Testis (tissue), 3 donors: ENCODE data around the gene PTPRG. TPM values are rescaled to one million over a fixed set of nuclear protein-coding genes. Genes with fewer than 3 reads are reported as not detected.
"Not testable (repeated sequence)": the region's sequence is repeated elsewhere in the genome, so short reads cannot be mapped to it uniquely, and the experiment has no call there.

Experiments
- DNase-seq: peaks from one replicate; pipeline ENCODE4 v3.0.0-alpha.2; 2019
- H3K27ac ChIP-seq, 2 donors: fragments of 200-600 bp; sonication (generic); one replicate each; pipeline ENCODE4 v1.5.1; 2019
- H3K27me3 ChIP-seq: fragments of 200-600 bp; sonication (generic); one replicate; pipeline ENCODE4 v1.5.1; 2019
- H3K36me3 ChIP-seq: fragments of 200-600 bp; sonication (generic); one replicate; pipeline ENCODE4 v1.5.1; 2017; ENCODE audit warnings: low read depth; ENCODE audit errors: missing control alignments
- H3K4me1 ChIP-seq: fragments of 200-600 bp; sonication (generic); one replicate; pipeline ENCODE4 v1.5.1; 2019
- H3K4me3 ChIP-seq, 2 donors: fragments of 200-600 bp; sonication (generic); one replicate each; pipeline ENCODE4 v1.5.1; 2017 to 2019
- H3K9me3 ChIP-seq: fragments of 200-600 bp; sonication (generic); one replicate; pipeline ENCODE4 v1.5.1; 2017
- POLR2A ChIP-seq: fragments of 450-650 bp; IDR thresholded peaks from one replicate; pipeline ENCODE4 v1.6.1; 2017; ENCODE audit warnings: antibody characterized with exemption, mild to moderate bottlenecking, moderate library complexity
- WGBS, 2 donors: methylation state at CpG; one replicate each; pipeline ENCODE4 v1.1.5; 2018; 5-methylcytosine and 5-hydroxymethylcytosine counted together
- intact Hi-C: fragments of 100-400 bp; cut with DNase I; formaldehyde crosslinking; loops from one replicate; pipeline ENCODE4 v1.15.1; 2023; ENCODE audit warnings: low total_unique reads
- polyA plus RNA-seq: library from polyadenylated mRNA; stranded (reverse); fragments of 350-450 nt; fragmentation: Illumina TruSeq; extraction: RNeasy Lipid Tissue Mini Kit (QIAGEN cat#74804); gene quantifications from one replicate; pipeline ENCODE4 v1.2.3, GENCODE V29; 2014; ENCODE audit warnings: low read depth, low replicate concordance; ENCODE audit not compliant: insufficient read depth
- total RNA-seq, 2 donors: library from RNA; depleted of rRNA; stranded (reverse); fragments of >200 nt; gene quantifications; one replicate each; pipeline ENCODE4 v1.2.3, GENCODE V29; 2016
- TF ChIP-seq, protein P1 (sequence below), 3 experiments: fragments of 450-650 bp in 2 of 3; fragments of 200-600 bp in 1 of 3; sonication (generic) in 1 of 3; IDR thresholded peaks; one replicate each; pipeline ENCODE4 v1.5.1; 2016 to 2019; ENCODE audit warnings: antibody characterized with exemption in 3 of 3, mild to moderate bottlenecking in 2 of 3, moderate library complexity in 1 of 3

The PTPRG gene
- total and polyA plus RNA-seq, 3 donors from 2014 or later: 26.3 to 107 (median 75.4) TPM

DNA sequence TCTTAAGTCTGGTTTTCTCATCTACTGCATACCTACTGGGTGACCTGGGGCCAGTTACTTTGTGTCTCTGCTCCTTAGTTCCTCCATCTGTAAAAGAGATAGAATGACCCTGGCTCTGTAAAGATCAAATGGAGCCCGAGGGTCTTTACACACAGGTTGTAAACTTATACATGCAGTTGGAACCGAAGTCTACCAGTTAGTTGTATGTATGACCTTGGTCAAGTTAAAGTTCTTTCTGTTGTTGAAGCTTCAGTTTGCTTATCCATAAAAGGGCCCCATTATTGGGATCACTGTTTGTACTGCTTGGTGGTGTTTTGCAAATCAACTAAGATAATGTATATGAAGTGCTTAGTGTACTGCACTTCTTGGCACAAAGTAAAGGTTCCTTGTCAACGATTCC lies 186.9 kb downstream of the PTPRG start:
- Histone ChIP-seq H3K4me1 (peaks cover 6% of the 10 kb centered on the region), H3K36me3 (no peaks in the 10 kb centered on the region), H3K27ac (no peak overlapping the region), H3K9me3 (no peaks in the 10 kb centered on the region), H3K27me3 (no peaks in the 10 kb centered on the region), H3K4me3 (no peak overlapping the region)
- WGBS, 2 donors: 91 to 92% methylated on average over 3 of the region's 3 CpGs
- intact Hi-C loops: no loop called here
- DNase-seq: no peak
- TF ChIP-seq, protein P1, sequence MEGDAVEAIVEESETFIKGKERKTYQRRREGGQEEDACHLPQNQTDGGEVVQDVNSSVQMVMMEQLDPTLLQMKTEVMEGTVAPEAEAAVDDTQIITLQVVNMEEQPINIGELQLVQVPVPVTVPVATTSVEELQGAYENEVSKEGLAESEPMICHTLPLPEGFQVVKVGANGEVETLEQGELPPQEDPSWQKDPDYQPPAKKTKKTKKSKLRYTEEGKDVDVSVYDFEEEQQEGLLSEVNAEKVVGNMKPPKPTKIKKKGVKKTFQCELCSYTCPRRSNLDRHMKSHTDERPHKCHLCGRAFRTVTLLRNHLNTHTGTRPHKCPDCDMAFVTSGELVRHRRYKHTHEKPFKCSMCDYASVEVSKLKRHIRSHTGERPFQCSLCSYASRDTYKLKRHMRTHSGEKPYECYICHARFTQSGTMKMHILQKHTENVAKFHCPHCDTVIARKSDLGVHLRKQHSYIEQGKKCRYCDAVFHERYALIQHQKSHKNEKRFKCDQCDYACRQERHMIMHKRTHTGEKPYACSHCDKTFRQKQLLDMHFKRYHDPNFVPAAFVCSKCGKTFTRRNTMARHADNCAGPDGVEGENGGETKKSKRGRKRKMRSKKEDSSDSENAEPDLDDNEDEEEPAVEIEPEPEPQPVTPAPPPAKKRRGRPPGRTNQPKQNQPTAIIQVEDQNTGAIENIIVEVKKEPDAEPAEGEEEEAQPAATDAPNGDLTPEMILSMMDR (IDR thresholded peaks at IDR 0.05): no peak
- no peak for TF ChIP-seq POLR2A

DNA sequence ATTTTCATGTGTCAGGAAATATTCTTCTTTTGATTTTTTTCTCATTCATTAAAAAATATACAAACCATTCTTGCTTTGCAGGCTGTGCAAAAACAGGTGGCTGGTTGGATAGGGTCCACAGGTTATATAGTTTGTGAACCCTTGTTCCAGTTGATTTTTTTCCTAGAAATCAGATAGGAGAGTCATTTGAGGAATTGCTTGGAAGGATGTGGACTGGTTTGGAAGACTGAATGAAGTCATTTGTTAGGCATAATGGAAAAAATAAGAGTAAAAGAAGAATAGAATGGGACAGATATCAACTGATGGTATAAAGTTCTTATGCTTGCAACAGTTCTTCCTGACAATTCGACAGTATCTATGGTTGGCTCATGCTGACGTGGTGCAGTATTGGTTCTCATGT lies 189.4 kb downstream of the PTPRG start:
- Histone ChIP-seq H3K36me3 (no peaks in the 10 kb centered on the region), H3K27me3 (no peaks in the 10 kb centered on the region), H3K9me3 (no peaks in the 10 kb centered on the region), H3K4me3 (no peak overlapping the region), H3K4me1 (peaks cover 6% of the 10 kb centered on the region), H3K27ac (no peak overlapping the region)
- WGBS, 2 donors: 43 to 53% methylated on average over 2 of the region's 2 CpGs
- intact Hi-C loops: no loop called here
- DNase-seq: no peak
- no peak for TF ChIP-seq POLR2A
- TF ChIP-seq, protein P1 (IDR thresholded peaks at IDR 0.05): no peak

DNA sequence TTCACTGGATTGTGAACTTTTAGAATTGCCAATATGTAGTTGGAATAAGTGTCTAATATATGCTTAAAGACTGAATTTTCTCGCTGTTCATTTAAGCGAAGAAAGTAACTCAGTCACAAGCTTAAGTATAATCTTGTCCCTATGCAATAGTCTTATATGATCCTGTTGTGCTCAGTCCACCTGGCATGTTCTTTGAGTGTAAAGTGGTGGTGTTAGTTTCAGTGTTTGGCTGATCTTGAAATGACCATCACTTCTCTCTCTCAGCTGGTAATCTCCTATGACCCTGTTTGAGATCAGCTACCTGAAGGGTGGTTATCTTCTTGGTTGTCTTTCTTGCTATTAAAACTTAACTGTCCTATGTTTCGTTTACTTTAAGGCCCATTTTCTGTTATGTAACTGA lies 197.5 kb downstream of the PTPRG start:
- Histone ChIP-seq H3K27ac (no peak overlapping the region), H3K27me3 (no peaks in the 10 kb centered on the region), H3K36me3 (no peaks in the 10 kb centered on the region), H3K4me1 (no peaks in the 10 kb centered on the region), H3K9me3 (no peaks in the 10 kb centered on the region), H3K4me3 (no peak overlapping the region)
- WGBS, 2 donors: 93 to 95% methylated on average over 3 of the region's 3 CpGs
- DNase-seq: no peak
- intact Hi-C loops: no loop called here
- TF ChIP-seq, protein P1 (IDR thresholded peaks at IDR 0.05): no peak
- TF ChIP-seq POLR2A: no peak

DNA sequence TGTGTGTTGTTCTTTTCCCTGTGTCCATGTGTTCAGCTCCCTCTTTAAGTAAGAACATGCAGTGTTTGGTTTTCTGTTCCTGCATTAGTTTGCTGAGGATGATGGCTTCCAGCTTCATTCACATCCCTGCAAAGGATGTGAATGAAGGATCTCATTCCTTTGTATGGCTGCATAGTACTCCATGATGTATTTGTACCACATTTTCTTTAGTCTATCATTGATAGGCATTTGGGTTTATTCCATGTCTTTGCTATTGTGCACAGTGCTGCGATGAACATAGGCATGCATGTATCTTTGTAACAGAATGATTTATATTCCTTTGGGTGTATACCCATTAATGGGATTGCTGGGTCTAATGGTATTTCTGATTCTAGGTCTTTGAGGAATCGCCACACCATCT lies 199.4 kb downstream of the PTPRG start:
- 96 to 100% methylated on average over 2 of the region's 2 CpGs for WGBS, 2 donors
- intact Hi-C loops, DNase-seq, H3K4me1 ChIP-seq, H3K36me3 ChIP-seq, H3K27me3 ChIP-seq, H3K4me3 ChIP-seq, H3K9me3 ChIP-seq, H3K27ac ChIP-seq: not testable (repeated sequence)

DNA sequence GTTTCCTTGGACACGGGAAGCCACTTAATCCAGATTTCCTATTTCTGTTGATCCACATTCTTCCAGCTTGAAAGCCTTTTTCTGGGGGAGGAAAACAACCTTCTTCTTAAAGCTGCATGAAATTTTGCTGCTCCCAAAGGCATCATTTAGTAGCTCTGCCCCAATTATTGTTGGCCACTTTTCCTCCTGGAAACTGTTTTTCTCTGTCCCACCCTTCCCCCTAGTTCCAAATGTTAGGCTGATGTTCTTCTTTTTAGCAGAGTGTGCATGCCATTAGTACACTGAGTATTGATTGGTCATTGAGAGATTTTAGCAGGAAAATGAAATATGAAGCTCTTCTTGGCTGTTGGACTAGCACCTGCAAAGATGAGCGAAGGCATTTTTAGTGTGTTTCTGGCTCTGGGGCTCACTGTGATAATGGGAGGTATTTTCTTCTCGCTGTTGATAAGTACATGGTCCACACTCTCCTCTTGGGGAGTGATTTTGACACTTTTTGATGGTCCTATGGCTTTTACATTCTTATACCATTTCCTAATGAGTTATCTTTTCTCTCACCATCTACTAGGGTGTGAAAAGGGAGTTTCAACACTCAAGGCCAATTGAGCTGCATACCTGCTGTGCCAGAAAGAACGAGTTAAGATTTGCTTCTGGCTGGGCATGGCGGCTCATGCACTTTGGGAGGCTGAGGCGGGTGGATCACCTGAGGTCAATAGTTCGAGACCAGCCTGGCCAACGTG lies 200.5 kb downstream of the PTPRG start:
- no peak for TF ChIP-seq POLR2A
- TF ChIP-seq, protein P1 (IDR thresholded peaks at IDR 0.05): no peak
- Histone ChIP-seq H3K4me3 (no peak overlapping the region), H3K27me3 (no peaks in the 10 kb centered on the region), H3K27ac (peak overlapping the region in 1 of 2 donors; percentile 46), H3K36me3 (no peaks in the 10 kb centered on the region), H3K4me1 (no peaks in the 10 kb centered on the region), H3K9me3 (no peaks in the 10 kb centered on the region)
- intact Hi-C loops: no loop called here
- DNase-seq: no peak
- 69 to 71% methylated on average over 8 of the region's 8 CpGs for WGBS, 2 donors
